ES-I3 (cell line): ENCODE results near the gene NSD2.

ENCODE experiments used
- H3K36me3 ChIP-seq: 2 replicates; pipeline ENCODE4 v1.6.1; 2013; ENCODE audit warnings: mild to moderate bottlenecking, low read length, control low read depth, moderate library complexity; ENCODE audit not compliant: insufficient read depth
- H3K4me1 ChIP-seq: 2 replicates; pipeline ENCODE4 v1.6.1; 2013; ENCODE audit warnings: mild to moderate bottlenecking, control low read depth, low read length; ENCODE audit not compliant: insufficient read depth
- H3K9ac ChIP-seq: 2 replicates; pipeline ENCODE4 v1.6.1; 2013; ENCODE audit warnings: low read depth, mild to moderate bottlenecking, low read length, moderate library complexity
- H3K9me3 ChIP-seq: 2 replicates; pipeline ENCODE4 v1.6.1; 2013; ENCODE audit warnings: mild to moderate bottlenecking, low read length, moderate library complexity; ENCODE audit not compliant: control insufficient read depth, insufficient read depth

Gene NSD2

DNA sequence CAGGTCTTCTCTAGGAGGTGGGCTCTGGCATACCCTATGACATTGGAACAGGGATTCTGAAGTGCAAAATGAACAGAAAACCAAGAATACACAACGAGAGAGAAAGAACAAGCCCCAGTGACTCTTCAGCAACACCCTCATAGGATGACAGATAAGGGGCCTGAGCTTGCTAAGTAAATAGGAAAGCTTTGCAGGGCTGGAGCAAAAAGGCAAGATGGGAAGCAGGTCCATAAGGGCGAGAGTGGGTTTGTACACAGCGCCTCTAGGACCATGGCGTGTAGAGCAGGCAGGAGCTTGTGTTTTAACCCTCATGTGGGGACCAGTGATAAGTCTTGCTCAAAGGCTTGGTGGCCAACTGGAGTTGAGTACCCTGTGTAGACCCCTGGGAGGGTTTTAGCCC is 91.8 kb downstream of the NSD2 start:
- peaks cover 17% of the 10 kb centered on the region for H3K36me3 ChIP-seq
- no peaks in the 10 kb centered on the region for H3K9me3 ChIP-seq
- H3K4me1 ChIP-seq = peaks cover 2% of the 10 kb centered on the region; the same call in 1 of the 2 replicates
- no peak overlapping the region for H3K9ac ChIP-seq

DNA sequence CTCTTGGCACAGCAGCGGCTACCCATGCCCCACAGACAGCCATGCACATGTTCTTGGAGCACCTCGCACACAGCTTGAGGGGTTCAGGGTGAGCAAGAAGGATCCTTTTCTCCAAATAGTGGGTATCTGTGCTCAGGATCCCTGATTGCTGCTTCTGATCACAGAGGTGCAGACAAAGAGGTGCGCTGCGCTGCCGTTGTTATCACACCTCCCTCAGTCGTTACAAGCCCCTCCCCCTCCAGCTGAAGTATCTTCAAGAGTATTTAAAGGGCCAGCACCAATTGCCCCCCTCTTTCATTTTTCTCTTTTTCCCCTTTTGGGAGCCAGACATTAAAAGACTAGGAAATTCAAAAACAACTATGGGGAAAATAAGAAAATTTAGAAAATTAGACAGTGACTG is 93.2 kb downstream of the NSD2 start:
- Histone ChIP-seq H3K36me3 (peaks cover 15% of the 10 kb centered on the region), H3K9ac (no peak overlapping the region), H3K9me3 (no peaks in the 10 kb centered on the region)

DNA sequence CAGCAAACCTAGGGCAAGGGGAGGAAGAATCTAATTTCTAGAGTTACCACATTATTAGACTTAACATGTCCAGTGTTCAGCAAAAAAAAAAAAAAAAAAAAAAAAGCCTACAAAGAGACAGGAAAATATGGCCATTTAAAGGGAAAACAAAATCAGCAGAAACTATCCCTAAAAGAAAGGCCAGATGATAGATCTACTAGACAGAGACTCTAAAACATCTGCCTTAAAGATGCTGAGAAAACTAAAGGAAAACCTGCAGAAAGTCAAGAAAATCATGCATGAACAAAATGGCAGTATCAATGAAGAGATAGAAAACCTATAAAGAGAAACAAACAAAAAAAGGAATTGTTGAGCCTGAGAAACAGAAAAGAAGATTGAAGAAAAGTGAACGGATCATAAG is 93.8 kb downstream of the NSD2 start:
- Histone ChIP-seq H3K4me1 (peaks cover 2% of the 10 kb centered on the region; the same call in 1 of the 2 replicates), H3K9ac (no peak overlapping the region), H3K9me3 (no peaks in the 10 kb centered on the region), H3K36me3 (peaks cover 11% of the 10 kb centered on the region)

More for the DNA sequence above, 93.2 kb downstream of the NSD2 start:
- H3K4me1 ChIP-seq = peaks cover 2% of the 10 kb centered on the region; the same call in 1 of the 2 replicates

DNA sequence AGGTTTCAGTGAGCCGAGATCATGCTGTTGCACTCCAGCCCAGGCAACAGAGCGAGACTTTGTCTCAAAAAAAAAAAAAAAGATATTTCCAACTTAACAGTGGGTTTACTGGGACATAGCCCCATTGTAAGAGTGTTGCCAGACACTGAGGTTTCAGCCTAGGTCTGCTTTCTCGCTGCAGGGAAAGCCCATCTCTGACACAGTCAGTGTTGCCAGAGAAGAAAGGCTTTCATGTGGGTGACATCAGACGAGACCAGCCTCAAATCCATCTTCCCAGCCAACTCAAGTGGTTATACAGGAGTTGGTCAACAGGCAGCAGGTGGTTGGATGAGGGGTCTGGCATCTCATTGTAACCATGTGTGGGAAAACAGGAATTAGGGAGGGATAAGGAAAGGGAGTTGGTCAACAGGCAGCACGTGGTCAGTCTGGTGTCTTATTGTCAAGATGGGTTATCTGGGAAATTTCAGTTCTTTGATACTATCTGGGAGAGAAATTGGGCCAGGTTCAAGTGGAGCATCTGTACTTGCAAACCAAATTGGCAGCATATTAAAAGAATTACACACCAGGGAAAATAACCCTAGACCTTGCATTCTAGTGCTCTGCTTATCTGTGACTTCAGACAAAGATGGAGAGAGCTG is 96.4 kb downstream of the NSD2 start:
- peaks cover 2% of the 10 kb centered on the region for H3K36me3 ChIP-seq
- no peaks in the 10 kb centered on the region for H3K9me3 ChIP-seq
- no peak overlapping the region for H3K9ac ChIP-seq
- peaks cover 2% of the 10 kb centered on the region; the same call in 1 of the 2 replicates for H3K4me1 ChIP-seq

DNA sequence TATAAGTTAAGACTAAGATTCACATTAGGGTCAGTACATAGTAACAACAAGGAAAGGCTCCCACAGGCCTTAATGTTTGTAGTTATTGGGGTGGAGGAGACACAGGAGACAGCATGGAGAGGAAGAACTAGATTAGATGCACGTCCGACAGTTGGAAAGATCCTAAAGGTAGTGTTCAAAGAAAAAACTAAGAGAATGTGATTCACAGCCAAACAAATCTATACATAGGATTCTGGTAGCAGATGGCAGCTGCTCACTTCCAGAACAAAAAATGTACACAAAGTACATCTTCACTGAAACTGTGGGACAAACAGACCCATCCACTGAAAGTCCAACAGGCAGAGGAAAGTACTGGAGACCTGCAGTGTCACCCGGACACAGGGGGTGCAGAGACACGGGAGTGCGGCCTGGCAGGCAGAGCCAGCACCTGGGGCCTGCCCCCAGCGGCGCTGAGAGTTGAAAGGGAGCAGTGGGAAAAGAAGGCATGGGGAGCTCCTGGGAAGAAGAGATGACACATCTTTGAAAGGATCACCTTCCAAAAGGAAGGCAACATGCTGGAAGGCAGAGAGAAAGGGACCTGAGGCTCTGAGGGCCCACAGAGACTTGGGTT is 97.6 kb downstream of the NSD2 start:
- Histone ChIP-seq H3K36me3 (no peaks in the 10 kb centered on the region; the same call in 1 of the 2 replicates), H3K9ac (no peak overlapping the region), H3K4me1 (peaks cover 2% of the 10 kb centered on the region; the same call in 1 of the 2 replicates), H3K9me3 (no peaks in the 10 kb centered on the region)

DNA sequence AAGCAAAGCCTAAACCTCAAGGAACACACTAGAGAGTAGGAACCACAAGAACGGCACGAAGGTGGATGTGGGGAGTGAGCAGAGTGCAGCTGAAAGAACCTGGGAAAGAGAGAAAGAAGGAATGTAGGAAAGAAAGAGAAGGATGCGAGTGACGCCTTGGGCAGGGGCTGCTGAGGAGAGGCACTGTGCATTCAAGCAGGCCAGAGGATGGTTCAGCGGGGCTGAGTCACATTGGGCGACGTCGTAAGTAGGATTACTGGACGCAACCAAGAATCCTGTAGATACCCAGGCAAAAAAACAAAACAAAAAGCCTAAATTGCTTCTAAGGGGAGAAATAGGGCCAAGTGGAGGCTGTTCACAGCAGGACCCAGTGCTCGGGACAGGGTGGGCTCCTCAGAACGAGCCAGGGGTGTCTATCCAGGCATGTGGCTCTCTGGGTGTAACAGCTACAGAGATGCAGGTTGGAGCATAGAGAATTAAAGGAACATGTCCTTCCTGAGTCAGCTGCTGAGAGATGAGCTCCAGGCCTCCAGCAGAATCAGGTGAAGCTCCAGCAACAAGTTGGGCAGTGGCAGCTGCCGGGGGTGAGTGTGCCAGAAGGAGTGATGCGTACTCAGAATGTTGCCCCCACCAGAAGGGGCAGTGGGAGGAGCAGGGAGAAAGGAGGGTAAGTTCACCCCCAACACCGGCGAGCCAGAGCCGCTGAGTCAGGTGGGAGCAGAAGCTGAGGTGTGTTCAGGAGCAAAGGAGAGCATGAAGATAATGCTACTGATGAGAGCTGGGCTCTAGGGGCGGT is 98.9 kb downstream of the NSD2 start:
- Histone ChIP-seq H3K36me3 (peaks cover 3% of the 10 kb centered on the region; the same call in 1 of the 2 replicates), H3K9ac (no peak overlapping the region), H3K9me3 (no peaks in the 10 kb centered on the region), H3K4me1 (no peaks in the 10 kb centered on the region)

DNA sequence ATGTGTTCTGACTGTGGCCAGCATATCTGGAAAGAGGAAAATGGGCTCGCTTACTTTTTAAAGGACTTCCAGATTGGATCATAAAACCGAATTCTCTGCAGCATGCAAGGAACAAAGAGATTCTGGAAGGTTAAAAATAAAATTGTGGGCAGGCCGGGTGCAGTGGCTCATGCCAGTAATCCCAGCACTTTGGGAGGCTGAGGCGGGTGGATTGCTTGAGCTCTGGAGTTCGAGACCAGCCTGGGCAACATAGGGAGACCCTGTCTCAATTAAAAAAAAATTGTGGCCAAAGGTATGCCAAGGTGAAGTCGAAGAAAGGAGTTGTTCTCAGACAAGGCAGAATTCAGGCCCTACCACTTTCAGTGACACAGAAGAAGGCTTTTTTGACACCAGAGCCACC is 99.7 kb downstream of the NSD2 start:
- Histone ChIP-seq H3K36me3 (peaks cover 6% of the 10 kb centered on the region; the same call in 1 of the 2 replicates), H3K4me1 (no peaks in the 10 kb centered on the region)

DNA sequence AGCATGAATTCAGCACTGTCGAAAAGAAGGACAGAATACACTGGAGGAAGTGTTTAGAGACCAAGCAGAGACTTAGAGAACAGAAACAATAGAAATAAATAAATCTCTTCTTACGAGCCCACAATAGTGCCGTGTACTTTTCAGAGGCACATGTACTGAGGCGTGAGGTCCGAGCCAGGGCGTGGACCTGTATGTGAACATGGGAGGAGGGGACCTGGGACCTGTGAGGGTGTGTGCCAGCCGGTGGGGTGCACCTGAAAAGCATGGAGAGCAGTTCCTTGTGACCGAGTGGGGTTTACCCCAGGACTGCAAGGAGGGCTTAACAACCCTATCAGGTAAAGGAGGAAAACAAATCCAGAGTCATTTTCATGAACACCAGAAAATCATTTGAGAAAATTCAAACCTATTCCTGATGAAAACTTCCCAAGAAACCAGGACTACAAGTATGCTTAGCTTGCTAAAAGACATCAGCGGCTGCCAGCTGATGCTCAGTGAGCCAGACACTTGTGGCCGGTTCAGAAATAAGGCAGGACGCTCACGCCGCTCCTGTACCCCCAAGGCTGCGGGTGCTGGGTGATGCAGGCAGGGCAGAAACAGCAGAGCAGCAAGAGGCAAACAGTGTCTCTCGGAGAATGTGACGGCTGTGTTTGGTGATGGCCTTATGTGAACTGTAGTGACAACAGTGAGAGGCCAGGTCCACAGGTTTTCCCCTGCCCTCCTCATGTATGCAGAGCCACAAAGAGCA is 100.4 kb downstream of the NSD2 start:
- H3K4me1 ChIP-seq = no peaks in the 10 kb centered on the region
- H3K36me3 ChIP-seq = peaks cover 6% of the 10 kb centered on the region; the same call in 1 of the 2 replicates
- no peak overlapping the region for H3K9ac ChIP-seq
- H3K9me3 ChIP-seq = no peaks in the 10 kb centered on the region

More for the DNA sequence above, 99.7 kb downstream of the NSD2 start:
- H3K9me3 ChIP-seq = no peaks in the 10 kb centered on the region
- no peak overlapping the region for H3K9ac ChIP-seq

DNA sequence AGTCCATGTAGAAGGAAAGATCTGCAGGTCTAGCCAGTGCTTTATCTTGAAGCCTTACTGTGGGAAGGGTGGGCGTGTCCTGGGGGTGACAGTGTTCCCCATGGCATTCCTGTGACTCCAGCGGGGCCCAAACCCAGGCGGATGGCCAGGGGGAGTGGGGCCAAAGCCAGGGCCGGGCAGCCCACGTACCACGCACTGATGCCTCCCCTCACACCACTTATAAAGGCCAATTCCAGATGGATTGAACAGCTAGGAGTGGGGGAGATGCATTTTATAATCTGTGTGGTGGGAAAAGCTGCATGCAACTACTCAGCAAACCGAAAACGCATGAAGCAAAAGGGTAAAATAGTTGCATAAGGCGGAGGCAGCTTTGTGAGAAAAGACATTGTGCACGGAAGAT is 101.2 kb downstream of the NSD2 start:
- H3K9ac ChIP-seq = no peak overlapping the region
- H3K36me3 ChIP-seq = peaks cover 6% of the 10 kb centered on the region
- H3K4me1 ChIP-seq = no peaks in the 10 kb centered on the region
- H3K9me3 ChIP-seq = no peaks in the 10 kb centered on the region

DNA sequence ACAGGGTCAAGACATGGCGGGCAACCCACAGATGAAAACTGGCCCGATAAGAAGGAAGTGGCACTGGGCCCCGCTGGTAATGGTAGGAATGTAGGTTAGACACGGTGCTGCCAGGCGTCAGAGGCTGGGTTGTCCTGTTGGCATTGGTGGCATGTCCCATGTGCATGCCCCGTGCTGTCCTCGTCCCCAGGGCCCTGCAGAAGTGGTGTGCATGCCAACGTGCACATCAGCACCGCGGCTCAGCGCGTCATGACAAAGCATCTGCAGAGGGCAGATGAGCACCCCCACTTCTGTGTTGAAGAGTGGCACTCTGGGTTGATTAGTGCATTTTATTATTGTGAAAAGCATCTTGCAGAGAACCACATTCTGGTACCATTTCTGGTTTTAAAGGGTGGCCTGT is 102.0 kb downstream of the NSD2 start:
- Histone ChIP-seq H3K4me1 (no peaks in the 10 kb centered on the region), H3K9me3 (no peaks in the 10 kb centered on the region), H3K36me3 (peaks cover 6% of the 10 kb centered on the region), H3K9ac (no peak overlapping the region)

DNA sequence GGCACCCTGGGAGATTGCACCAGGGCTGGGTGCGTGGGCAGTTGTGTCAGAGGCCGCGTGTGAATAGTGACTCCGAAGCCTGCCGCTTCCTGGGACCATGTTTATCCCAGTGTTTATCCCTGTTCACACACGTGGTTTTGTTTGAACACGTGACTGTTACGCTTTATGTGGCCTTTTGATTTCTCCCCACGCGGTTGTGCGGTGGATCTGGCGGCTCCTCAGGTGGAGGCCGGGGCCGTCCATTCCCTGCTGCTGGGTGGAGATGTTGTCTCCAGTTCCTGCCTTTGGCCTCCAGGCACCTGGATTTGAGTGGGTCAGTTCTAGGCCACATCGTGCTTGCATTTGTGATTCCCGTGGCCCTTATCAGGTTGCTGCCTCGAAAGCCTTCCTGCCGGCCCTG is 102.5 kb downstream of the NSD2 start:
- H3K9ac ChIP-seq = no peak overlapping the region
- no peaks in the 10 kb centered on the region for H3K4me1 ChIP-seq
- peaks cover 6% of the 10 kb centered on the region for H3K36me3 ChIP-seq
- H3K9me3 ChIP-seq = no peaks in the 10 kb centered on the region

DNA sequence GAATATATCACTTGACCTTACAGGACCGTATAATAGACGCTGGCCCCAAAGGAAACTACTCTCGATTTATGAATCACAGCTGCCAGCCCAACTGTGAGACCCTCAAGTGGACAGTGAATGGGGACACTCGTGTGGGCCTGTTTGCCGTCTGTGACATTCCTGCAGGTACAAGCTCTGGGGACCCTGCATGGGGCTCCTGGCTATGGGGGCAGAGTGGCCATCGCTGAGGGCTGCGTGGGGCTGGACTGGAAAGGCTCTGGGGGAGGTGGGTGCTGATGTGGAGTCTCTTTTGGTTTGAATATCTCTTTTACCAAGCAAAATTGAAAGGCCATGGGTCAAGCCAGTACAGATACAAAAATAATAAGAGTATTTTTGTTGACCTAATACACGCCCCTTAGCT is 103.6 kb downstream of the NSD2 start:
- H3K4me1 ChIP-seq = no peaks in the 10 kb centered on the region
- no peak overlapping the region for H3K9ac ChIP-seq
- H3K36me3 ChIP-seq = peaks cover 11% of the 10 kb centered on the region
- H3K9me3 ChIP-seq = no peaks in the 10 kb centered on the region

DNA sequence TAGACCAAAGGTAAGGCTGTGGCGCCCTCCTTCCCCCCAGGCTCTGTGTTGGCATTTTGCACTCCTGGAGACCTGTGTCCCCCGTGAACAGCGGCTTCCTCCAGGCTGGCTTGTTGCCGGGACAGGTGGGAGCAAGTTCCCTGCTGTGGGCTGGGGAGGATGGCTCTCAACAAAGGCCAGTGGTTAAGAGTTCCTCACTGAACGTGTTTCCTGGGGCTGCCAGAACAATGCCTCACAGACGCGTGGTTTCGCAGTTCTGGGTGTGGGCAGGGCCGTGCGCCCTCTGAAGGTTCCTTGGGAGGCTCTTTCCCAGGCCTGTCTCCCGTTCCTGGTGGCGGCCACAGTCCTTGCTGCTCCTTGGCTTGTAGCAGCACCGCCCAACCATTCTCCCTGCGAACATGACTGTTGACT is 104.2 kb downstream of the NSD2 start:
- Histone ChIP-seq H3K4me1 (no peaks in the 10 kb centered on the region), H3K36me3 (peaks cover 11% of the 10 kb centered on the region), H3K9ac (no peak overlapping the region), H3K9me3 (no peaks in the 10 kb centered on the region)

DNA sequence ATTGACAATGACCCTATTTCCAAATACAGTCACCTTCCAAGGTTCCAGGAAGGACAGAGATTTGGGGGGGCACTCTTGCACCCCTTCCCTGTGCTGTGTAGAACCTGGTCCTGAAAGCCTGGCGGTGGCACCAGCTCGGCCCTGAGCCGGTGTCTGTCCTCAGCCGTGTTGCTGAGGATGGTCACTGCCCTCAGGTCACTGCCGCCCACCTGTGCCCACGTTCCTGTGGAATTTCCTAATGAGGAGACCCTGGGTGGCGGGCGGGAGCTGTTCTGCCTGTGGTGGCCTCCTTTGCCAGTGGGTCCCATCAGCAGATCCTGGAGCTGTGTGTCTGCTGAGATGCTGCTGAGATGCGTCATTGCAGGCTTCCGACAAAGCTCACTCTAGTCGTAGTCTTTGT is 104.7 kb downstream of the NSD2 start:
- peaks cover 15% of the 10 kb centered on the region for H3K36me3 ChIP-seq
- no peak overlapping the region for H3K9ac ChIP-seq
- no peaks in the 10 kb centered on the region for H3K4me1 ChIP-seq
- no peaks in the 10 kb centered on the region for H3K9me3 ChIP-seq
